Measurements from ENCODE around the gene POLR3B. TPM values are rescaled to one million over a fixed set of nuclear protein-coding genes. Genes with fewer than 3 reads are reported as not detected.
"Not testable (repeated sequence)": the region's sequence is repeated elsewhere in the genome, so short reads cannot be mapped to it uniquely, and the experiment has no call there.

Gene POLR3B
- total RNA-seq, 1 donor from 2014 or later: 7.1 TPM

GRCh38 chr12:106333756-106334155, 23.8 kb upstream of the POLR3B start:
- no peak for DNase-seq
- ATAC-seq (ENCODE audit: poor library complexity): no peak
- intact Hi-C loops (cut with DNase I): no loop called here

- DNase-seq: no peak
- ATAC-seq (ENCODE audit: poor library complexity): peak; percentile 28
- intact Hi-C loops (cut with DNase I): loop anchor here (5.0 kb wide), 1 partner anchor 39 kb away; the partner anchor contains the start of gene TCP11L2
These were observed 16.3 kb upstream of the POLR3B start for GRCh38 chr12:106341086-106341877.

GRCh38 chr12:106342397-106343213, 14.9 kb upstream of the POLR3B start:
- peak; percentile 91 for DNase-seq
- peak; percentile 90 for ATAC-seq (ENCODE audit: poor library complexity)
- intact Hi-C loops (cut with DNase I): loop anchor here (5.0 kb wide), 1 partner anchor 40 kb away; the partner anchor contains the start of gene TCP11L2

GRCh38 chr12:106343214-106343528, 14.4 kb upstream of the POLR3B start:
- DNase-seq: no peak
- intact Hi-C loops (cut with DNase I): loop anchor here (5.0 kb wide), 1 partner anchor 41 kb away; the partner anchor contains the start of gene TCP11L2
- peak; percentile 19 for ATAC-seq (ENCODE audit: poor library complexity)

GRCh38 chr12:106344131-106344530, 13.4 kb upstream of the POLR3B start:
- no peak for ATAC-seq (ENCODE audit: poor library complexity)
- DNase-seq: no peak
- intact Hi-C loops (cut with DNase I): loop anchor here (5.0 kb wide), 1 partner anchor 42 kb away; the partner anchor contains the start of gene TCP11L2

GRCh38 chr12:106345746-106346145, 11.8 kb upstream of the POLR3B start:
- peak; percentile 36 for ATAC-seq (ENCODE audit: poor library complexity)
- DNase-seq: no peak
- intact Hi-C loops (cut with DNase I): loop anchor here (5.0 kb wide), 1 partner anchor 118 kb away; no protein-coding TSS in a partner anchor

GRCh38 chr12:106348411-106348810, 9.1 kb upstream of the POLR3B start:
- no peak for ATAC-seq (ENCODE audit: poor library complexity)
- intact Hi-C loops (cut with DNase I): loop anchor here (5.0 kb wide), 1 partner anchor 121 kb away; no protein-coding TSS in a partner anchor

GRCh38 chr12:106353175-106353574, 4.4 kb upstream of the POLR3B start:
- DNase-seq: no peak
- ATAC-seq (ENCODE audit: poor library complexity): no peak
- intact Hi-C loops (cut with DNase I): no loop called here

More at GRCh38 chr12:106348411-106348810, 9.1 kb upstream of the POLR3B start:
- no peak for DNase-seq

- intact Hi-C loops (cut with DNase I): no loop called here
- DNase-seq (peak; percentile 56), ATAC-seq (ENCODE audit: poor library complexity) (peak; percentile 33)
These were observed 1.1 kb downstream of the POLR3B start for GRCh38 chr12:106358396-106359241.

GRCh38 chr12:106359646-106360399, 2.3 kb downstream of the POLR3B start:
- intact Hi-C loops (cut with DNase I): no loop called here
- ATAC-seq (ENCODE audit: poor library complexity) (no peak), DNase-seq (no peak)

GRCh38 chr12:106360400-106360994, 2.9 kb downstream of the POLR3B start:
- no peak for DNase-seq
- ATAC-seq (ENCODE audit: poor library complexity): no peak
- intact Hi-C loops (cut with DNase I): no loop called here

- no peak for ATAC-seq (ENCODE audit: poor library complexity)
- no peak for DNase-seq
- intact Hi-C loops (cut with DNase I): no loop called here
These were observed 5.4 kb downstream of the POLR3B start for GRCh38 chr12:106362971-106363370.

GRCh38 chr12:106364261-106364660, 6.7 kb downstream of the POLR3B start:
- DNase-seq (no peak), ATAC-seq (ENCODE audit: poor library complexity) (no peak)
- intact Hi-C loops (cut with DNase I): no loop called here

- no peak for DNase-seq
- no peak for ATAC-seq (ENCODE audit: poor library complexity)
- intact Hi-C loops (cut with DNase I): no loop called here
These were observed 12.2 kb downstream of the POLR3B start for GRCh38 chr12:106369624-106370346.

GRCh38 chr12:106378788-106379187, 21.2 kb downstream of the POLR3B start:
- ATAC-seq (ENCODE audit: poor library complexity): no peak
- no peak for DNase-seq
- intact Hi-C loops (cut with DNase I): no loop called here

- ATAC-seq (ENCODE audit: poor library complexity) (no peak), DNase-seq (no peak)
- intact Hi-C loops (cut with DNase I): no loop called here
These were observed 23.4 kb downstream of the POLR3B start for GRCh38 chr12:106380954-106381353.

- intact Hi-C loops (cut with DNase I); ATAC-seq (ENCODE audit: poor library complexity); DNase-seq: not testable (repeated sequence)
These were observed 24.3 kb downstream of the POLR3B start for GRCh38 chr12:106381866-106382265.

All from Right ventricle myocardium superior (tissue), 1 donor.